H7 (cell line): ENCODE data around the gene PLK4. TPM values are rescaled to one million over a fixed set of nuclear protein-coding genes. Genes with fewer than 3 reads are reported as not detected.
A peak's percentile ranks its signal among the peaks of the same experiment; 100 is the strongest.

Source experiments
- DNase-seq: peaks from one replicate; pipeline ENCODE4 v3.0.0; 2012
- H3K27me3 ChIP-seq: 2 replicates; pipeline ENCODE4 v1.6.0; 2011; ENCODE audit warnings: mild to moderate bottlenecking, low read length; ENCODE audit not compliant: control insufficient read depth, insufficient read depth
- H3K36me3 ChIP-seq: replicated peaks from 2 replicates; pipeline ENCODE4 v1.5.1; 2011; ENCODE audit warnings: low read length; ENCODE audit not compliant: control insufficient read depth, insufficient read depth
- H3K4me3 ChIP-seq: 2 replicates; pipeline ENCODE4 v1.5.1; 2011; ENCODE audit warnings: low read depth, mild to moderate bottlenecking, control low read depth, low read length, moderate library complexity; ENCODE audit not compliant: insufficient read depth
- total RNA-seq: library from RNA; depleted of rRNA; stranded (reverse); fragments of >200 nt; shearing (Covaris generic); gene quantifications from 2 replicates; pipeline ENCODE4 v1.2.3, GENCODE V29; 2014; rRNA removed

The PLK4 gene
- total RNA-seq, result 24.1 and 33.8 TPM in 2 replicates

- Histone ChIP-seq H3K36me3 (peaks cover 11% of the 10 kb centered on the region), H3K4me3 (peak within 1 kb of the TSS; percentile 90), H3K27me3 (no peaks in the 10 kb centered on the region)
- DNase-seq, result peak; percentile 92
Measured at GRCh38 chr4:127880763-127881562, at the start of gene PLK4. PLK4 (plus strand) TSS chr4:127880893; CDS start chr4:127881135, 242 bp downstream.

- Histone ChIP-seq H3K4me3 (no peak overlapping the region), H3K36me3 (no peaks in the 10 kb centered on the region), H3K27me3 (no peaks in the 10 kb centered on the region)
- no peak for DNase-seq
Measured at GRCh38 chr4:127832585-127832984, 48.1 kb upstream of the PLK4 start.

GRCh38 chr4:127843704-127844600 lies 36.7 kb upstream of the PLK4 start:
- Histone ChIP-seq H3K36me3 (no peaks in the 10 kb centered on the region; the same call in 1 of the 2 replicates), H3K4me3 (no peak overlapping the region), H3K27me3 (no peaks in the 10 kb centered on the region)
- DNase-seq, result no peak

- H3K27me3 ChIP-seq, result no peaks in the 10 kb centered on the region
- H3K4me3 ChIP-seq, result no peak overlapping the region
- H3K36me3 ChIP-seq, result no peaks in the 10 kb centered on the region; the same call in 1 of the 2 replicates
- no peak for DNase-seq
Measured at GRCh38 chr4:127844601-127845116, 36.0 kb upstream of the PLK4 start.

- no peak for DNase-seq
- H3K27me3 ChIP-seq, result no peaks in the 10 kb centered on the region
- H3K36me3 ChIP-seq, result no peaks in the 10 kb centered on the region; the same call in 1 of the 2 replicates
- H3K4me3 ChIP-seq, result no peak overlapping the region
Measured at GRCh38 chr4:127846061-127846460, 34.6 kb upstream of the PLK4 start.

GRCh38 chr4:127846765-127847164 lies 33.9 kb upstream of the PLK4 start:
- H3K36me3 ChIP-seq, result no peaks in the 10 kb centered on the region; the same call in 1 of the 2 replicates
- no peak overlapping the region for H3K4me3 ChIP-seq
- DNase-seq, result no peak
- no peaks in the 10 kb centered on the region for H3K27me3 ChIP-seq

GRCh38 chr4:127849505-127850234 lies 31.0 kb upstream of the PLK4 start:
- Histone ChIP-seq H3K4me3 (no peak overlapping the region), H3K36me3 (no peaks in the 10 kb centered on the region)
- no peak for DNase-seq

GRCh38 chr4:127852661-127853060 lies 28.0 kb upstream of the PLK4 start:
- Histone ChIP-seq H3K36me3 (no peaks in the 10 kb centered on the region), H3K4me3 (no peak overlapping the region), H3K27me3 (no peaks in the 10 kb centered on the region)
- DNase-seq, result no peak

More at GRCh38 chr4:127849505-127850234, 31.0 kb upstream of the PLK4 start:
- no peaks in the 10 kb centered on the region for H3K27me3 ChIP-seq

- H3K27me3 ChIP-seq, result no peaks in the 10 kb centered on the region
Measured at GRCh38 chr4:127856196-127856812, 24.4 kb upstream of the PLK4 start.

GRCh38 chr4:127856813-127857447 lies 23.8 kb upstream of the PLK4 start:
- Histone ChIP-seq H3K4me3 (no peak overlapping the region), H3K27me3 (no peaks in the 10 kb centered on the region), H3K36me3 (no peaks in the 10 kb centered on the region)
- no peak for DNase-seq

More at GRCh38 chr4:127856196-127856812, 24.4 kb upstream of the PLK4 start:
- no peaks in the 10 kb centered on the region for H3K36me3 ChIP-seq
- no peak overlapping the region for H3K4me3 ChIP-seq
- DNase-seq, result no peak

GRCh38 chr4:127857641-127858040 lies 23.1 kb upstream of the PLK4 start:
- Histone ChIP-seq H3K27me3 (no peaks in the 10 kb centered on the region), H3K4me3 (no peak overlapping the region)
- DNase-seq, result no peak

GRCh38 chr4:127868196-127868595 lies 12.5 kb upstream of the PLK4 start:
- DNase-seq, result no peak
- Histone ChIP-seq H3K27me3 (no peaks in the 10 kb centered on the region), H3K36me3 (no peaks in the 10 kb centered on the region), H3K4me3 (no peak overlapping the region)

More at GRCh38 chr4:127857641-127858040, 23.1 kb upstream of the PLK4 start:
- no peaks in the 10 kb centered on the region for H3K36me3 ChIP-seq

GRCh38 chr4:127870281-127870680 lies 10.4 kb upstream of the PLK4 start:
- Histone ChIP-seq H3K36me3 (no peaks in the 10 kb centered on the region), H3K27me3 (no peaks in the 10 kb centered on the region), H3K4me3 (no peak overlapping the region)
- DNase-seq, result no peak
